ENCODE measurements around the gene S100G.

GRCh38 chrX:16635040-16635439, 14.9 kb upstream of the S100G start:
- TF ChIP-seq CTCF (IDR thresholded peaks at IDR 0.05) (no peak), EP300 (IDR thresholded peaks at IDR 0.05) (no peak), POLR2AphosphoS5 (IDR thresholded peaks at IDR 0.05) (no peak)

All from sigmoid colon (tissue), 4 donors.